ENCODE data around the gene U2AF2.

Gene U2AF2

GRCh38 chr19:55681131-55682092, 26.6 kb downstream of the U2AF2 start:
- Mint-ChIP-seq H3K9me3 (no peaks in the 10 kb centered on the region), H3K4me1 (ENCODE audit: low read depth in 2 of 2) (peaks cover 34 to 39% of the 10 kb centered on the region in 2 donors), H3K27ac (no peak overlapping the region), H3K4me3 (no peak overlapping the region), H3K27me3 (no peaks in the 10 kb centered on the region), H3K36me3 (ENCODE audit: insufficient read depth) (peaks cover 58% of the 10 kb centered on the region)
- DNase-seq (no peak), ATAC-seq (replicated peaks) (no peak)

- no peaks in the 10 kb centered on the region for H3K27me3 Mint-ChIP-seq
- no peaks in the 10 kb centered on the region for H3K9me3 Mint-ChIP-seq
- peaks cover 49% of the 10 kb centered on the region for H3K36me3 Mint-ChIP-seq (ENCODE audit: insufficient read depth)
- DNase-seq, result no peak
- H3K4me1 Mint-ChIP-seq (ENCODE audit: low read depth in 2 of 2), result peaks cover 20 to 22% of the 10 kb centered on the region in 2 donors
- ATAC-seq (replicated peaks), result no peak
- H3K27ac Mint-ChIP-seq, result peak overlapping the region in 1 of 2 donors; percentile 51
- no peak overlapping the region for H3K4me3 Mint-ChIP-seq
Measured at GRCh38 chr19:55683449-55684261, 28.8 kb downstream of the U2AF2 start.

GRCh38 chr19:55684946-55685681, 30.3 kb downstream of the U2AF2 start:
- H3K36me3 Mint-ChIP-seq (ENCODE audit: insufficient read depth), result peaks cover 46% of the 10 kb centered on the region
- no peaks in the 10 kb centered on the region for H3K9me3 Mint-ChIP-seq
- no peak overlapping the region for H3K4me3 Mint-ChIP-seq
- DNase-seq (no peak), ATAC-seq (replicated peaks) (no peak)
- H3K4me1 Mint-ChIP-seq (ENCODE audit: low read depth in 2 of 2), result peaks cover 13 to 16% of the 10 kb centered on the region in 2 donors
- H3K27me3 Mint-ChIP-seq, result no peaks in the 10 kb centered on the region
- no peak overlapping the region for H3K27ac Mint-ChIP-seq

- ATAC-seq (replicated peaks) (no peak), DNase-seq (no peak)
- H3K27me3 Mint-ChIP-seq, result no peaks in the 10 kb centered on the region
- H3K36me3 Mint-ChIP-seq (ENCODE audit: insufficient read depth), result peaks cover 46% of the 10 kb centered on the region
- peak overlapping the region in 1 of 2 donors; percentile 67 for H3K27ac Mint-ChIP-seq
- H3K4me1 Mint-ChIP-seq (ENCODE audit: low read depth in 2 of 2), result peaks cover 8 to 16% of the 10 kb centered on the region in 2 donors
- no peak overlapping the region for H3K4me3 Mint-ChIP-seq
- no peaks in the 10 kb centered on the region for H3K9me3 Mint-ChIP-seq
Measured at GRCh38 chr19:55685776-55686175, 30.9 kb downstream of the U2AF2 start.

GRCh38 chr19:55686311-55687050, 31.6 kb downstream of the U2AF2 start:
- no peak for DNase-seq
- Mint-ChIP-seq H3K27me3 (no peaks in the 10 kb centered on the region), H3K4me3 (no peak overlapping the region), H3K27ac (peak overlapping the region; percentile 54 to 75), H3K9me3 (no peaks in the 10 kb centered on the region), H3K4me1 (ENCODE audit: low read depth in 2 of 2) (peaks cover 8 to 16% of the 10 kb centered on the region in 2 donors), H3K36me3 (ENCODE audit: insufficient read depth) (peaks cover 42% of the 10 kb centered on the region)
- ATAC-seq (replicated peaks), result no peak

GRCh38 chr19:55687281-55688201, 32.7 kb downstream of the U2AF2 start:
- Mint-ChIP-seq H3K27me3 (no peaks in the 10 kb centered on the region), H3K36me3 (ENCODE audit: insufficient read depth) (peaks cover 32% of the 10 kb centered on the region), H3K27ac (peak overlapping the region in 1 of 2 donors; percentile 75), H3K4me1 (ENCODE audit: low read depth in 2 of 2) (peaks cover 8 to 16% of the 10 kb centered on the region in 2 donors), H3K9me3 (no peaks in the 10 kb centered on the region), H3K4me3 (no peak overlapping the region)
- ATAC-seq (replicated peaks), result no peak
- no peak for DNase-seq

- H3K36me3 Mint-ChIP-seq (ENCODE audit: insufficient read depth), result peaks cover 27% of the 10 kb centered on the region
Measured at GRCh38 chr19:55688422-55689218, 33.8 kb downstream of the U2AF2 start.

GRCh38 chr19:55689411-55690108, 34.7 kb downstream of the U2AF2 start:
- Mint-ChIP-seq H3K27me3 (no peaks in the 10 kb centered on the region), H3K4me1 (ENCODE audit: low read depth in 2 of 2) (peaks cover 5 to 14% of the 10 kb centered on the region in 2 donors), H3K9me3 (no peaks in the 10 kb centered on the region), H3K4me3 (no peak overlapping the region), H3K27ac (peak overlapping the region in 1 of 2 donors; percentile 49), H3K36me3 (ENCODE audit: insufficient read depth) (peaks cover 34% of the 10 kb centered on the region)
- no peak for DNase-seq
- no peak for ATAC-seq (replicated peaks)

More at GRCh38 chr19:55688422-55689218, 33.8 kb downstream of the U2AF2 start:
- Mint-ChIP-seq H3K4me1 (ENCODE audit: low read depth in 2 of 2) (peaks cover 8 to 16% of the 10 kb centered on the region in 2 donors), H3K27me3 (no peaks in the 10 kb centered on the region), H3K4me3 (no peak overlapping the region), H3K9me3 (no peaks in the 10 kb centered on the region), H3K27ac (peak overlapping the region in 1 of 2 donors; percentile 51)
- ATAC-seq (replicated peaks), result no peak
- DNase-seq, result no peak

GRCh38 chr19:55690109-55690768, 35.4 kb downstream of the U2AF2 start:
- no peaks in the 10 kb centered on the region for H3K9me3 Mint-ChIP-seq
- peaks cover 3 to 9% of the 10 kb centered on the region in 2 donors for H3K4me1 Mint-ChIP-seq (ENCODE audit: low read depth in 2 of 2)
- DNase-seq (no peak), ATAC-seq (replicated peaks) (no peak)
- H3K36me3 Mint-ChIP-seq (ENCODE audit: insufficient read depth), result peaks cover 32% of the 10 kb centered on the region
- H3K4me3 Mint-ChIP-seq, result no peak overlapping the region
- H3K27ac Mint-ChIP-seq, result peak overlapping the region in 1 of 2 donors; percentile 26
- no peaks in the 10 kb centered on the region for H3K27me3 Mint-ChIP-seq

GRCh38 chr19:55690769-55691545, 36.1 kb downstream of the U2AF2 start:
- Mint-ChIP-seq H3K4me1 (ENCODE audit: low read depth in 2 of 2) (peaks cover 2 to 9% of the 10 kb centered on the region in 2 donors), H3K9me3 (no peaks in the 10 kb centered on the region), H3K36me3 (ENCODE audit: insufficient read depth) (peaks cover 34% of the 10 kb centered on the region), H3K4me3 (no peak overlapping the region), H3K27ac (peak overlapping the region in 1 of 2 donors; percentile 26), H3K27me3 (no peaks in the 10 kb centered on the region)
- ATAC-seq (replicated peaks), result no peak
- no peak for DNase-seq
